Caco-2 (cell line): Measurements from ENCODE around the gene PNMA5. TPM values are rescaled to one million over a fixed set of nuclear protein-coding genes. Genes with fewer than 3 reads are reported as not detected.

Source experiments
- total RNA-seq: library from RNA; stranded (reverse); gene quantifications from 2 replicates; pipeline ENCODE4 v1.2.3, GENCODE V29; 2022

Gene PNMA5
- total RNA-seq, 1 experiment from 2014 or later = not detected

Other genes with a start within 250 kb of the PNMA5 start
- gene MAGEA2, start 240.3 kb downstream of the PNMA5 start, total RNA-seq = not detected in 2 replicates
- gene CSAG3, start 234.9 kb downstream of the PNMA5 start, total RNA-seq = not detected in 2 replicates
- not detected in 2 replicates for gene MAGEA6, start 224.4 kb downstream of the PNMA5 start, total RNA-seq
- 23.8 and 23.9 TPM in 2 replicates for gene CETN2, start 163.4 kb downstream of the PNMA5 start, total RNA-seq
- gene NSDHL, start 163.1 kb downstream of the PNMA5 start, total RNA-seq = 30.5 and 34.9 TPM in 2 replicates
- gene ZNF185, start 96.0 kb downstream of the PNMA5 start, total RNA-seq = 4.2 and 5.9 TPM in 2 replicates
- not detected in 2 replicates for gene PNMA3, start 62.4 kb upstream of the PNMA5 start, total RNA-seq
- gene PNMA6A, start 78.3 kb upstream of the PNMA5 start, total RNA-seq = not detected in 2 replicates
- gene MAGEA1, start 185.2 kb upstream of the PNMA5 start, total RNA-seq = not detected in 2 replicates